GM12891 (cell line): ENCODE data around the gene LTBP2.
"Not testable (repeated sequence)": the region's sequence is repeated elsewhere in the genome, so short reads cannot be mapped to it uniquely, and the experiment has no call there.

ENCODE experiments used
- DNase-seq: peaks from one replicate; pipeline ENCODE4 v3.0.0; 2011; ENCODE audit warnings: low spot score; ENCODE audit not compliant: insufficient read length
- FAIRE-seq: peaks from 2 replicates; lab custom pipeline; 2011; peaks lifted over from hg19 to GRCh38; lab: Jason Lieb, UNC
- PAX5 ChIP-seq: IDR thresholded peaks from 2 replicates; pipeline ENCODE4 v1.6.1; 2011; ENCODE audit warnings: low read length, moderate library complexity, mild to moderate bottlenecking; ENCODE audit not compliant: insufficient read depth, severe bottlenecking
- POLR2A ChIP-seq: IDR thresholded peaks from 2 replicates; pipeline ENCODE4 v1.6.1; 2011; ENCODE audit warnings: low read depth, low read length, control low read depth
- POLR2AphosphoS5 ChIP-seq: IDR thresholded peaks from 2 replicates; pipeline ENCODE4 v1.6.1; 2011; ENCODE audit warnings: low read depth, low read length, control low read depth
- POU2F2 ChIP-seq: IDR thresholded peaks from 2 replicates; pipeline ENCODE4 v1.6.1; 2011; ENCODE audit warnings: low read depth, mild to moderate bottlenecking, control low read depth, low read length, moderate library complexity
- SPI1 ChIP-seq: IDR thresholded peaks from 2 replicates; pipeline ENCODE4 v1.6.1; 2011; ENCODE audit warnings: low read depth, low read length, control low read depth
- TAF1 ChIP-seq: IDR thresholded peaks from 2 replicates; pipeline ENCODE4 v1.6.1; 2011; ENCODE audit warnings: low read depth, low read length, control low read depth

LTBP2 gene

DNA sequence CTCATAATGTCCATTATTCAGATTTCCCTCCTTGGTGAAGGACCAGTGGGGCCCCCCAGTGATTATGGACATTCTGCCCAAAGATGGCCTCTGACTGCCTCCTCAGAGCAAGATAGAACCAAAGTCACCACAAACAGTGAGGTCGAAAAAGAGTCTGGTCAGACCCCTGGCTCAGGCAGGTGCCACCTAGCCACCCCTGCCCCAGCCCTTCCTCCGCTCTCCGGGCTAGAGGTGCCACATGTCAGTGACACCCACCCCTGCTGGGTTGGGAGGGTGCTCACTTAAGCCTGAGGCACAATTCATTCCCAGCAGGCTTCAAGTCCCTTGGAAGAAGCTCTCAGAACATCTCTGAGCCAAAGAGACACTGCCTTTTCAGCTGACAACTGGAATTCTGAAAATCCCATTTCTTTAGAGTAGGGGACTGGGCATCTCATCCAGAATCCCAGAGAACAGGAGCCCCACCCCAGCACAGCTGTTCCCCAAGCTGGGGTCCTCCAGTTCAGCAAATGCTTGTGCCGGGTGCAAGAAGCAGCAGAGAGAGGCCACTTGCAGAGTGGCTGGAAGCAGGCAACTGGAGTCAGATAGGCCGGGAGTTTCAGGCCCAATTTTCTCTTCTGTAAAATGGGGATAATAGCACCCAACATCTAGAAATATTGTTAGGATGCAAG lies 68.1 kb downstream of the LTBP2 start:
- FAIRE-seq = no peak

DNA sequence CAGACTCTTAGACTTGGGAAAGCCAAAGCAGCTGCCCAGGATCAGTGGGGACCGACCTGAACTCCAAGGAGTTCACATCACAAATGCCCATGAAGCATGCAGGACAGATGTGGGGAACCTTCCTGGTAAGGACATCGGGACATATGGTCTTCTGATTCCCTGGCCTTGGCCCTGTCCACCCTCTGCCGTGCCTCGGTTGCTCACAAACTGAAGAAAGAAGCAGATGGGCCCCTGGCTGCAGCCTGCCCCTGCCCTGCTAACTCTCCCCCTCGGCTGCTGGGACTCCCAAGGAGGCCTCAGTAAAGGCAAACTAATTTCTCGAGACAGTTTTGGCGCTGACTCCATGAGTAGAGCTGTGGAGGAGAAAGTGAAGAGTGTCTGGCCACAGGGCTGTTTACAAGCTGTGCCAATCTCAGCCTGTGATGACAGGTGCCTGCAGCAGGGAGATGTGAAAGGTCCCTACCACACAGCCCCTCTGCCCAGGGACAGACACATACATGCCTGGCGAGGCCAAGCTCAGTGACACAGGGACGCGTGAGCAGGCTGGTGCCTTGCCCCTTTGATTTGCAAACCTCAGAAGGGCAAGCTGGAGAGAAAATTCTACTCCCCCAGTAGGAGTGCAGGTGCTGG lies 69.9 kb downstream of the LTBP2 start:
- DNase-seq (no peak), FAIRE-seq (no peak)
- no peak for TF ChIP-seq TAF1
- no peak for TF ChIP-seq PAX5
- TF ChIP-seq POLR2AphosphoS5 = no peak
- TF ChIP-seq SPI1 = no peak
- no peak for TF ChIP-seq POLR2A
- no peak for TF ChIP-seq POU2F2

More for the DNA sequence above, 68.1 kb downstream of the LTBP2 start:
- no peak for DNase-seq
- TF ChIP-seq POLR2A (no peak), POU2F2 (no peak), SPI1 (no peak), TAF1 (no peak), POLR2AphosphoS5 (no peak), PAX5 (no peak)

GRCh38 chr14:74541225-74541624 lies 70.8 kb downstream of the LTBP2 start:
- no peak for DNase-seq
- TF ChIP-seq POLR2A = no peak
- no peak for TF ChIP-seq TAF1
- TF ChIP-seq PAX5 = no peak
- no peak for TF ChIP-seq POU2F2
- TF ChIP-seq POLR2AphosphoS5 = no peak
- TF ChIP-seq SPI1 = no peak
- no peak for FAIRE-seq

DNA sequence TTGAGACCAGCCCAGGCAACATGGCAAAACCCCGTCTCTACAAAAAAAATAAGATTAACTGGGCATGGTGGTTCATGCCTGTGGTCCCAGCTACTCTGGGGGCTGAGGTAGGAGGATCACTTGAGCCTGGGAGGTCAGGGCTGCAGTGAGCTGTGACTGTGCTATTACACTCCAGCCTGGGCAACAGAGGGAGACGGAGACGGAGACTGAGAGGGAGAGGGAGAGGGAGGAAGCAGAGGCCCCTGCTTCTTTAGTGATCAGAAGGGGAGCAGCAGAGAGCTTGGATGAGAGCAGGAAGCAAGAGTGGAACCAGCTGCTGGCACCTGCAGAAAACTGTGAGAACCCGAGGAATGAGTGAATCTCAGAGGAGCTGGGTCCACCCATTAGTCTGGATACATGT lies 72.5 kb downstream of the LTBP2 start:
- TF ChIP-seq POLR2A (no peak), PAX5 (no peak), TAF1 (no peak), POLR2AphosphoS5 (no peak), SPI1 (no peak), POU2F2 (no peak)
- DNase-seq (no peak), FAIRE-seq (no peak)

- DNase-seq (no peak), FAIRE-seq (no peak)
- no peak for TF ChIP-seq TAF1
These were observed 73.3 kb downstream of the LTBP2 start for GRCh38 chr14:74538411-74539391.

DNA sequence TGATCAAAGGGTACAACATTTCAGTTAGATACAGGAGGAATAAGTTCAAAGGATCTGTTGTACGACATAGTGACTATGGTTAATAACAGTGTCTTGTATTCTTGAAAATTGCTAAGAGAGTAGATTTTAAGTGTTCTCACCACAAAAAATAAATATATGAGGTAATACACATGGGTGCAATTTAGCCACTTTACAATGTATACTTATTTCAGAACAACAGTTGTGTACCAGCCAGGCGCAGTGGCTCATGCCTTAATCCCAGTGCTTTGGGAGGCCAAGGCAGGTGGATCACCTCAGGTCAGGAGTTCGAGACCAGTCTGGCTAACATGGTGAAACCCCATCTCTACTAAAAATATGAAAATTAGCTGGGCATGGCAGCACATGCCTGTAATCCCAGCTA lies 75.7 kb downstream of the LTBP2 start:
- not testable (repeated sequence) for DNase-seq, FAIRE-seq

- DNase-seq = no peak
- no peak for TF ChIP-seq POU2F2
- TF ChIP-seq SPI1 = no peak
- no peak for TF ChIP-seq PAX5
- TF ChIP-seq POLR2AphosphoS5 = no peak
- no peak for TF ChIP-seq POLR2A
- TF ChIP-seq TAF1 = no peak
- FAIRE-seq = no peak
These were observed 76.2 kb downstream of the LTBP2 start for GRCh38 chr14:74535756-74536325.

DNA sequence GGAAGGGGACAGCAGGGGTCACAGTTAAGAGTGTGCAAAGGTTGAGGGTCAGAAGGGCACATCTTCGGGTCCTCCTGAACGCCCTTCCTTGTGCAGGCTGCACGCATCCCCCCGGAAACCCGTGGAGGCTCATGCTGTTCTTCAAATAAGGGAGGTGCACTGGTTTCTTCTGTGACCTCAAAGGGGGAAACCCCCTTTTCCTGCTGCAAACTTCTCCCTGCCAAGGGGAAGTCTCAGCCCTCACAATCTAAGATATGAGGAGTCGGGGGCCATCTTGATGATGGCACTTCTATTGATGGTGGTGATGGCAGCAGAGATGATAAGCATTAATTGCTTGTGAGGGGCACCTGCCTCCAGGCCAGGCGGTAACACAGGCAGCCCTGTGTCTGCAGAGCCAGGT lies 78.5 kb downstream of the LTBP2 start:
- no peak for DNase-seq
- no peak for FAIRE-seq
- TF ChIP-seq SPI1 (no peak), POU2F2 (no peak), TAF1 (no peak)

DNA sequence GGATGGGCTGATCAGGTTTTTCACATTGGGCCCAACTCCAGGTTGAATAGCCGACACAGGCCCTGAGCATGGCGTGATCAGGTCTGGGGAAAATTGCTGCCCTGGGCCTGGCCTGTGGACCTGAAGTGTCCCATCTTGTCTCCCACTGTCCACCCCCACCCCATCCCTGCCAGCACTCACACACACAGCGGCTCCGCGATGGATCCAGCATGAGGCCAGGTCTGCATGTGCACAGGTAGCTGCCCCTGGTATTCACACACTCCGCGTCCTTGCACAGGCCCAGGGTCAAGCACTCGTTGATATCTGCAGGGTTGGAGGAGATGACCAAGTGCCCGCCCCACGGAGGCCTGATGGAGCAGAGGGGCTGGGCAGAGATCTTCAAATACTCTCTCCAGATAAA lies 79.8 kb downstream of the LTBP2 start:
- no peak for FAIRE-seq
- no peak for DNase-seq
- no peak for TF ChIP-seq POLR2AphosphoS5
- no peak for TF ChIP-seq POLR2A
- TF ChIP-seq SPI1 = no peak
- TF ChIP-seq PAX5 = no peak
- TF ChIP-seq POU2F2 = no peak
- TF ChIP-seq TAF1 = no peak

- FAIRE-seq = no peak
- DNase-seq = no peak
- TF ChIP-seq TAF1 (no peak), POU2F2 (no peak), PAX5 (no peak), SPI1 (no peak), POLR2A (no peak), POLR2AphosphoS5 (no peak)
These were observed 80.6 kb downstream of the LTBP2 start for GRCh38 chr14:74531467-74531866.
